Panc1 (cell line): ENCODE measurements around the gene ATXN7L3. TPM values are rescaled to one million over a fixed set of nuclear protein-coding genes. Genes with fewer than 3 reads are reported as not detected.

Experiments used
- microRNA-seq: library from miRNA; unstranded; fragments of <30 nt; microRNA quantifications from one replicate; pipeline ENCODE4 v1.1.0, GENCODE V29; 2020; ENCODE audit not compliant: unreplicated experiment
- total RNA-seq: library from RNA; stranded (reverse); gene quantifications from one replicate; pipeline ENCODE4 v1.2.1, GENCODE V29; 2021; ENCODE audit not compliant: unreplicated experiment

ATXN7L3 gene
- total RNA-seq, 1 experiment from 2014 or later: 69.8 TPM

Small RNA genes lying within 50 kb of the gene (microRNA-seq; reads per million reads assigned to microRNA genes)
- not detected for gene MIR6782

Other genes with a start within 250 kb of the ATXN7L3 start
- not detected for gene PYY, start 245.9 kb downstream of the ATXN7L3 start, total RNA-seq
- 2.7 TPM for gene NAGS, start 195.3 kb downstream of the ATXN7L3 start, total RNA-seq
- 32.8 TPM for gene TMEM101, start 184.9 kb downstream of the ATXN7L3 start, total RNA-seq
- gene LSM12, start 133.2 kb downstream of the ATXN7L3 start, total RNA-seq: 73.0 TPM
- gene G6PC3, start 129.1 kb downstream of the ATXN7L3 start, total RNA-seq: 42.7 TPM
- gene HDAC5, start 76.2 kb downstream of the ATXN7L3 start, total RNA-seq: 11.5 TPM
- 7.8 TPM for gene HROB, start 58.0 kb downstream of the ATXN7L3 start, total RNA-seq
- not detected for gene ASB16, start 29.2 kb downstream of the ATXN7L3 start, total RNA-seq
- gene TMUB2, start 12.9 kb downstream of the ATXN7L3 start, total RNA-seq: 30.7 TPM
- gene UBTF, start 19.8 kb upstream of the ATXN7L3 start, total RNA-seq: 116 TPM
- not detected for gene SLC4A1, start 68.3 kb upstream of the ATXN7L3 start, total RNA-seq
- gene RUNDC3A, start 108.7 kb upstream of the ATXN7L3 start, total RNA-seq: 3.6 TPM
- gene SLC25A39, start 124.9 kb upstream of the ATXN7L3 start, total RNA-seq: 138 TPM
- 304 TPM for gene GRN, start 145.4 kb upstream of the ATXN7L3 start, total RNA-seq
- 7.6 TPM for gene FAM171A2, start 164.0 kb upstream of the ATXN7L3 start, total RNA-seq
- 2.4 TPM for gene ITGA2B, start 189.8 kb upstream of the ATXN7L3 start, total RNA-seq